HG02623 (cell line): ENCODE data around the gene AQP12A.

Experiments used
- ATAC-seq: cut with Tn5 transposase; IDR thresholded peaks from one replicate; pipeline ENCODE4 v1.9.1; 2021; ENCODE audit warnings: moderate library complexity; ENCODE audit not compliant: unreplicated experiment

The AQP12A gene

GRCh38 chr2:240720686-240721595 lies 29.3 kb downstream of the AQP12A start:
- no peak for ATAC-seq

- ATAC-seq, result no peak
These were observed 30.0 kb downstream of the AQP12A start for GRCh38 chr2:240721596-240722180.

- ATAC-seq, result no peak
These were observed 30.7 kb downstream of the AQP12A start for GRCh38 chr2:240722376-240722775.

- no peak for ATAC-seq
These were observed 31.4 kb downstream of the AQP12A start for GRCh38 chr2:240722796-240723735.

GRCh38 chr2:240723851-240724250 lies 32.2 kb downstream of the AQP12A start:
- no peak for ATAC-seq

GRCh38 chr2:240724431-240724830 lies 32.8 kb downstream of the AQP12A start:
- no peak for ATAC-seq

GRCh38 chr2:240725266-240725665 lies 33.6 kb downstream of the AQP12A start:
- ATAC-seq, result no peak

- no peak for ATAC-seq
These were observed 34.0 kb downstream of the AQP12A start for GRCh38 chr2:240725671-240726070.

- no peak for ATAC-seq
These were observed 35.2 kb downstream of the AQP12A start for GRCh38 chr2:240726876-240727275.

- ATAC-seq, result no peak
These were observed 35.8 kb downstream of the AQP12A start for GRCh38 chr2:240727439-240727838.

- no peak for ATAC-seq
These were observed 36.2 kb downstream of the AQP12A start for GRCh38 chr2:240727913-240728312.

- ATAC-seq, result no peak
These were observed 36.7 kb downstream of the AQP12A start for GRCh38 chr2:240728361-240728760.

GRCh38 chr2:240728827-240729226 lies 37.2 kb downstream of the AQP12A start:
- ATAC-seq, result no peak

- no peak for ATAC-seq
These were observed 39.0 kb downstream of the AQP12A start for GRCh38 chr2:240730501-240731177.

- no peak for ATAC-seq
These were observed 39.5 kb downstream of the AQP12A start for GRCh38 chr2:240731178-240731545.

GRCh38 chr2:240732184-240732583 lies 40.5 kb downstream of the AQP12A start:
- no peak for ATAC-seq

- ATAC-seq, result no peak
These were observed 41.4 kb downstream of the AQP12A start for GRCh38 chr2:240732911-240733622.

- ATAC-seq, result no peak
These were observed 42.3 kb downstream of the AQP12A start for GRCh38 chr2:240733803-240734495.

GRCh38 chr2:240734756-240735155 lies 43.1 kb downstream of the AQP12A start:
- no peak for ATAC-seq

GRCh38 chr2:240735476-240735875 lies 43.8 kb downstream of the AQP12A start:
- no peak for ATAC-seq
